IMR-90 (cell line): ENCODE measurements around the gene KCNMA1. TPM values are rescaled to one million over a fixed set of nuclear protein-coding genes. Genes with fewer than 3 reads are reported as not detected.

ENCODE experiments used
- ATAC-seq: fragments of 200-7000 bp; cut with Tn5 transposase; 2 replicates; pipeline ENCODE4 v1.9.1; 2020; ENCODE audit warnings: low read depth, mild to moderate bottlenecking, moderate library complexity
- BruUV-seq: library from RNA; stranded (reverse); fragments of 400-500 nt; replicated peaks from 2 replicates; lab custom pipeline; 2021; lab: Mats Ljungman, UMichigan
- CTCF ChIA-PET: fragments of 300-600 bp; formaldehyde crosslinking; extraction: SDS; loops from one replicate; lab custom pipeline; 2021; ENCODE audit warnings: antibody characterized with exemption; lab: Yijun Ruan, JAX
- POLR2A ChIA-PET: fragments of 300-600 bp; sonication (Branson Sonifier 250); formaldehyde crosslinking; loops from one replicate; lab custom pipeline; 2022; ENCODE audit warnings: antibody characterized with exemption; ENCODE audit not compliant: unreplicated experiment; lab: Charles Lee
- DNase-seq: peaks from one replicate; pipeline ENCODE4 v3.0.0; 2013
- H2AFZ ChIP-seq: replicated peaks from 2 replicates; pipeline ENCODE3; 2013; ENCODE audit warnings: low read length, mild to moderate bottlenecking; ENCODE audit not compliant: poor library complexity
- H2AK5ac ChIP-seq: 2 replicates; pipeline ENCODE4 v1.6.1; 2013; ENCODE audit warnings: low read depth, low read length, inconsistent platforms
- H2AK9ac ChIP-seq: replicated peaks from 2 replicates; pipeline ENCODE3; 2013; ENCODE audit warnings: mild to moderate bottlenecking, low read depth, low read length, moderate library complexity; ENCODE audit not compliant: poor library complexity
- H2BK120ac ChIP-seq: 2 replicates; pipeline ENCODE4 v1.6.1; 2013; ENCODE audit warnings: low read depth, low read length, inconsistent platforms
- H2BK15ac ChIP-seq: 3 replicates; pipeline ENCODE4 v1.6.1; 2013; ENCODE audit warnings: low read depth, low read length, inconsistent platforms
- H2BK20ac ChIP-seq: 2 replicates; pipeline ENCODE4 v1.6.1; 2013; ENCODE audit warnings: low read depth, mild to moderate bottlenecking, inconsistent platforms, low read length, moderate library complexity
- H2BK5ac ChIP-seq: 2 replicates; pipeline ENCODE4 v1.6.1; 2013; ENCODE audit warnings: mild to moderate bottlenecking, low read depth, low read length, inconsistent platforms; ENCODE audit not compliant: poor library complexity, severe bottlenecking
- H3K14ac ChIP-seq: replicated peaks from 2 replicates; pipeline ENCODE4 v1.6.1; 2013; ENCODE audit warnings: low read depth, low read length, inconsistent platforms
- H3K18ac ChIP-seq: 2 replicates; pipeline ENCODE4 v1.6.1; 2013; ENCODE audit warnings: low read depth, low read length, control low read depth
- H3K23ac ChIP-seq: 2 replicates; pipeline ENCODE4 v1.6.1; 2013; ENCODE audit warnings: low read depth, low read length, inconsistent platforms
- H3K27ac ChIP-seq: 2 replicates; pipeline ENCODE4 v1.5.1; 2013; ENCODE audit warnings: mild to moderate bottlenecking, control low read depth, low read length; ENCODE audit not compliant: insufficient read depth
- H3K27me3 ChIP-seq: 2 replicates; pipeline ENCODE4 v1.6.1; 2013; ENCODE audit warnings: low read length; ENCODE audit not compliant: control insufficient read depth, insufficient read depth
- H3K36me3 ChIP-seq: 2 replicates; pipeline ENCODE4 v1.6.1; 2013; ENCODE audit warnings: low read length, mixed read lengths; ENCODE audit not compliant: control insufficient read depth, insufficient read depth
- H3K4ac ChIP-seq: 2 replicates; pipeline ENCODE4 v1.6.1; 2013; ENCODE audit warnings: low read depth, low read length, inconsistent platforms
- H3K4me1 ChIP-seq: 2 replicates; pipeline ENCODE4 v1.6.1; 2013; ENCODE audit warnings: low read length, mixed read lengths; ENCODE audit not compliant: control insufficient read depth, insufficient read depth
- H3K4me2 ChIP-seq: 2 replicates; pipeline ENCODE4 v1.6.1; 2013; ENCODE audit warnings: low read depth, mild to moderate bottlenecking, control low read depth, low read length, moderate library complexity
- H3K4me3 ChIP-seq: 2 replicates; pipeline ENCODE4 v1.5.1; 2013; ENCODE audit warnings: low read depth, mild to moderate bottlenecking, control low read depth, low read length, moderate library complexity; ENCODE audit not compliant: insufficient read depth
- H3K56ac ChIP-seq: 2 replicates; pipeline ENCODE4 v1.6.1; 2013; ENCODE audit warnings: low read length, inconsistent platforms; ENCODE audit not compliant: insufficient read depth; ENCODE audit errors: extremely low read depth
- H3K79me1 ChIP-seq, 2 experiments: 2 replicates each; pipeline ENCODE4 v1.6.1; 2013; ENCODE audit warnings: low read length in 2 of 2, inconsistent platforms in 1 of 2, low read depth in 1 of 2
- H3K9ac ChIP-seq: 2 replicates; pipeline ENCODE4 v1.6.1; 2013; ENCODE audit warnings: low read depth, low read length, control low read depth
- H3K9me1 ChIP-seq: 2 replicates; pipeline ENCODE4 v1.6.1; 2013; ENCODE audit warnings: low read length, inconsistent platforms; ENCODE audit not compliant: insufficient read depth
- H3K9me3 ChIP-seq: 2 replicates; pipeline ENCODE4 v1.6.1; 2013; ENCODE audit warnings: low read length; ENCODE audit not compliant: control insufficient read depth, insufficient read depth
- H4K20me1 ChIP-seq: 2 replicates; pipeline ENCODE4 v1.6.1; 2013; ENCODE audit warnings: low read length, inconsistent platforms; ENCODE audit not compliant: insufficient read depth
- H4K5ac ChIP-seq: 2 replicates; pipeline ENCODE4 v1.6.1; 2013; ENCODE audit warnings: mild to moderate bottlenecking, low read depth, low read length, control low read depth
- H4K8ac ChIP-seq, 2 experiments: 2 replicates each; pipeline ENCODE4 v1.6.1; 2013; ENCODE audit warnings: low read depth in 2 of 2, low read length in 2 of 2, control low read depth in 1 of 2, inconsistent platforms in 1 of 2
- H4K91ac ChIP-seq: 2 replicates; pipeline ENCODE4 v1.6.1; 2013; ENCODE audit warnings: low read depth, low read length, inconsistent platforms; ENCODE audit not compliant: insufficient read depth
- BHLHE40 ChIP-seq: fragments of 150-350 bp; IDR thresholded peaks from 2 replicates; pipeline ENCODE4 v1.6.1; 2016; ENCODE audit warnings: mild to moderate bottlenecking, low read depth, low read length
- CEBPB ChIP-seq: IDR thresholded peaks from 2 replicates; pipeline ENCODE4 v1.6.1; 2012; ENCODE audit warnings: low read depth, low read length, improper control_type of control experiment
- CHD1 ChIP-seq: IDR thresholded peaks from 2 replicates; pipeline ENCODE4 v1.6.1; 2012; ENCODE audit warnings: low read depth, low read length, improper control_type of control experiment
- FOS ChIP-seq: fragments of 150-350 bp; IDR thresholded peaks from 2 replicates; pipeline ENCODE4 v1.6.1; 2016; ENCODE audit warnings: low read depth, low read length
- MAFK ChIP-seq: IDR thresholded peaks from 2 replicates; pipeline ENCODE4 v1.6.1; 2012; ENCODE audit warnings: low read depth, low read length, improper control_type of control experiment
- MAZ ChIP-seq: IDR thresholded peaks from 2 replicates; pipeline ENCODE4 v1.6.1; 2012; ENCODE audit warnings: low read depth, mild to moderate bottlenecking, low read length, improper control_type of control experiment, moderate library complexity, borderline replicate concordance
- MXI1 ChIP-seq: IDR thresholded peaks from 2 replicates; pipeline ENCODE4 v1.6.1; 2012; ENCODE audit warnings: low read depth, mild to moderate bottlenecking, low read length, moderate library complexity, borderline replicate concordance
- POLR2A ChIP-seq: IDR thresholded peaks from 2 replicates; pipeline ENCODE4 v1.6.1; 2012; ENCODE audit warnings: mild to moderate bottlenecking, low read depth, low read length
- RAD21 ChIP-seq: IDR thresholded peaks from 2 replicates; pipeline ENCODE4 v1.6.1; 2012; ENCODE audit warnings: low read length, improper control_type of control experiment
- RCOR1 ChIP-seq: IDR thresholded peaks from 2 replicates; pipeline ENCODE4 v1.6.1; 2012; ENCODE audit warnings: mild to moderate bottlenecking, low read length, improper control_type of control experiment; ENCODE audit not compliant: insufficient replicate concordance
- RFX5 ChIP-seq: IDR thresholded peaks from 2 replicates; pipeline ENCODE4 v1.8.0; 2012; ENCODE audit warnings: low read depth, mild to moderate bottlenecking, low read length, moderate library complexity
- SMC3 ChIP-seq: fragments of 150-350 bp; IDR thresholded peaks from 2 replicates; pipeline ENCODE4 v1.6.1; 2016; ENCODE audit warnings: low read depth, mild to moderate bottlenecking, antibody characterized with exemption, low read length, moderate library complexity
- WGBS, 2 experiments: methylation state at CpG; one replicate each; pipeline versions ENCODE4 v1.1.5 to v1.1.7; 2013; ENCODE audit warnings: missing lambda C conversion rate in 2 of 2; ENCODE audit not compliant: insufficient read length in 1 of 2; ENCODE audit errors: extremely low coverage in 2 of 2; 5-methylcytosine and 5-hydroxymethylcytosine counted together
- dilution Hi-C: fragments of 300-500 bp; cut with HindIII; formaldehyde crosslinking; loops from one replicate; pipeline ENCODE4 v1.14.3; 2018; ENCODE audit warnings: low sequenced_read_pairs; ENCODE audit not compliant: unreplicated experiment
- in situ Hi-C: fragments of 300-500 bp; cut with MboI; formaldehyde crosslinking; loops from 3 replicates; pipeline ENCODE4 v1.14.3; 2019; ENCODE audit warnings: low sequenced_read_pairs, inconsistent platforms, mixed read lengths
- intact Hi-C: fragments of 100-400 bp; cut with micrococcal nuclease; formaldehyde crosslinking; loops from 2 replicates; pipeline ENCODE4 v1.10.0; 2022
- polyA plus RNA-seq, 3 experiments: library from polyadenylated mRNA; depleted of rRNA; stranded (reverse); fragments of >200 nt; gene quantifications; 2 replicates each; pipeline ENCODE4 v1.2.3, GENCODE V29; 2012; ENCODE audit warnings: low replicate concordance in 1 of 3
- total RNA-seq: library from RNA; depleted of rRNA; stranded (reverse); fragments of >200 nt; gene quantifications from 2 replicates; pipeline ENCODE4 v1.2.3, GENCODE V29; 2012
- TF ChIP-seq, protein P1 (sequence below): fragments of 150-350 bp; IDR thresholded peaks from 2 replicates; pipeline ENCODE4 v1.6.1; 2016; ENCODE audit warnings: low read depth, mild to moderate bottlenecking, low read length, moderate library complexity, borderline replicate concordance
- TF ChIP-seq, protein P2 (sequence below): fragments of 150-350 bp; IDR thresholded peaks from 2 replicates; pipeline ENCODE4 v1.6.1; 2017; ENCODE audit warnings: mild to moderate bottlenecking, antibody characterized with exemption, low read length, low read depth

KCNMA1 gene
- total and polyA plus RNA-seq, 2 of the 4 experiments (the other 2 are of a cell fraction) = 25.6 to 29.6 TPM

GRCh38 chr10:77661674-77662073 lies 24.1 kb upstream of the KCNMA1 start:
- in situ Hi-C loops (no loop called here), dilution Hi-C loops (no loop called here), intact Hi-C loops (loop anchor here (5.0 kb wide), 1 partner anchor 41 kb away; no protein-coding TSS in a partner anchor)
- no peak overlapping the region for H2BK120ac ChIP-seq
- no peak overlapping the region for H3K18ac ChIP-seq
- H4K91ac ChIP-seq = no peak overlapping the region
- peaks cover 4% of the 10 kb centered on the region; the same call in 1 of the 2 replicates for H3K4me1 ChIP-seq
- no peak overlapping the region for H4K8ac ChIP-seq
- H2AK9ac ChIP-seq = no peak overlapping the region
- no peaks in the 10 kb centered on the region for H3K9me1 ChIP-seq
- no peak overlapping the region for H3K23ac ChIP-seq
- H3K4ac ChIP-seq = no peak overlapping the region
- H3K4me3 ChIP-seq = no peak overlapping the region
- H3K9ac ChIP-seq = no peak overlapping the region
- no peak overlapping the region for H2BK5ac ChIP-seq
- H3K9me3 ChIP-seq = peaks cover 7% of the 10 kb centered on the region
- 50% methylated on average over 2 of the region's 6 CpGs; no CpG with 5 or more reads in 1 of the 2 experiments for WGBS, 2 experiments
- no peak overlapping the region for H2AK5ac ChIP-seq
- no peak overlapping the region for H4K5ac ChIP-seq
- peaks cover 12% of the 10 kb centered on the region for H3K27me3 ChIP-seq
- ChIA-PET CTCF (no interaction called here), POLR2A (no interaction called here)
- DNase-seq = no peak
- BruUV-seq = no TSS peak
- H3K36me3 ChIP-seq = no peaks in the 10 kb centered on the region
- no peak for TF ChIP-seq CEBPB
- TF ChIP-seq POLR2A = no peak
- no peak for TF ChIP-seq CHD1
- no peak for TF ChIP-seq BHLHE40
- no peak for TF ChIP-seq MXI1
- TF ChIP-seq FOS = no peak
- TF ChIP-seq RFX5 = no peak
- TF ChIP-seq, protein P1, sequence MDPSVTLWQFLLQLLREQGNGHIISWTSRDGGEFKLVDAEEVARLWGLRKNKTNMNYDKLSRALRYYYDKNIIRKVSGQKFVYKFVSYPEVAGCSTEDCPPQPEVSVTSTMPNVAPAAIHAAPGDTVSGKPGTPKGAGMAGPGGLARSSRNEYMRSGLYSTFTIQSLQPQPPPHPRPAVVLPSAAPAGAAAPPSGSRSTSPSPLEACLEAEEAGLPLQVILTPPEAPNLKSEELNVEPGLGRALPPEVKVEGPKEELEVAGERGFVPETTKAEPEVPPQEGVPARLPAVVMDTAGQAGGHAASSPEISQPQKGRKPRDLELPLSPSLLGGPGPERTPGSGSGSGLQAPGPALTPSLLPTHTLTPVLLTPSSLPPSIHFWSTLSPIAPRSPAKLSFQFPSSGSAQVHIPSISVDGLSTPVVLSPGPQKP = no peak
- no peak for TF ChIP-seq MAFK
- TF ChIP-seq, protein P2, sequence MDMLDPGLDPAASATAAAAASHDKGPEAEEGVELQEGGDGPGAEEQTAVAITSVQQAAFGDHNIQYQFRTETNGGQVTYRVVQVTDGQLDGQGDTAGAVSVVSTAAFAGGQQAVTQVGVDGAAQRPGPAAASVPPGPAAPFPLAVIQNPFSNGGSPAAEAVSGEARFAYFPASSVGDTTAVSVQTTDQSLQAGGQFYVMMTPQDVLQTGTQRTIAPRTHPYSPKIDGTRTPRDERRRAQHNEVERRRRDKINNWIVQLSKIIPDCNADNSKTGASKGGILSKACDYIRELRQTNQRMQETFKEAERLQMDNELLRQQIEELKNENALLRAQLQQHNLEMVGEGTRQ = no peak
- no peak for TF ChIP-seq MAZ
- TF ChIP-seq RCOR1 = no peak
- no peak for TF ChIP-seq SMC3
- TF ChIP-seq RAD21 = no peak
- no peaks in the 10 kb centered on the region for H3K79me1 ChIP-seq
- no peak overlapping the region for H3K27ac ChIP-seq
- no peak overlapping the region for H3K14ac ChIP-seq
- no peak for ATAC-seq
- H2BK15ac ChIP-seq = no peak overlapping the region
- no peak overlapping the region for H2AFZ ChIP-seq
- no peaks in the 10 kb centered on the region for H4K20me1 ChIP-seq
- no peak overlapping the region for H2BK20ac ChIP-seq
- H3K4me2 ChIP-seq = no peak overlapping the region
- H3K56ac ChIP-seq = no peak overlapping the region
